ENCODE data around the gene ANGPTL3.
"Not testable (repeated sequence)": the region's sequence is repeated elsewhere in the genome, so short reads cannot be mapped to it uniquely, and the experiment has no call there.

The ANGPTL3 gene, protein sequence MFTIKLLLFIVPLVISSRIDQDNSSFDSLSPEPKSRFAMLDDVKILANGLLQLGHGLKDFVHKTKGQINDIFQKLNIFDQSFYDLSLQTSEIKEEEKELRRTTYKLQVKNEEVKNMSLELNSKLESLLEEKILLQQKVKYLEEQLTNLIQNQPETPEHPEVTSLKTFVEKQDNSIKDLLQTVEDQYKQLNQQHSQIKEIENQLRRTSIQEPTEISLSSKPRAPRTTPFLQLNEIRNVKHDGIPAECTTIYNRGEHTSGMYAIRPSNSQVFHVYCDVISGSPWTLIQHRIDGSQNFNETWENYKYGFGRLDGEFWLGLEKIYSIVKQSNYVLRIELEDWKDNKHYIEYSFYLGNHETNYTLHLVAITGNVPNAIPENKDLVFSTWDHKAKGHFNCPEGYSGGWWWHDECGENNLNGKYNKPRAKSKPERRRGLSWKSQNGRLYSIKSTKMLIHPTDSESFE
- total RNA-seq, result 0 reads per million in 3 donors

DNA sequence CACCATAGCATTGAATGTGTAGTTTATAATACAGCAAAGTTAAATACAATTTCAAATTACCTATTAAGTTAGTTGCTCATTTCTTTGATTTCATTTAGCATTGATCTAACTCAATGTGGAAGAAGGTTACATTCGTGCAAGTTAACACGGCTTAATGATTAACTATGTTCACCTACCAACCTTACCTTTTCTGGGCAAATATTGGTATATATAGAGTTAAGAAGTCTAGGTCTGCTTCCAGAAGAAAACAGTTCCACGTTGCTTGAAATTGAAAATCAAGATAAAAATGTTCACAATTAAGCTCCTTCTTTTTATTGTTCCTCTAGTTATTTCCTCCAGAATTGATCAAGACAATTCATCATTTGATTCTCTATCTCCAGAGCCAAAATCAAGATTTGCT lies at the start of gene ANGPTL3:
TSS of gene ANGPTL3 (plus strand) at position 240 of the 400 bp plus-strand sequence. CDS start at position 287, 47 bp downstream.
- no peaks in the 10 kb centered on the region for H3K9me3 ChIP-seq (ENCODE audit: control insufficient read depth, low read length)
- H3K4me3 ChIP-seq (ENCODE audit: insufficient read depth, low read depth, low read length, poor library complexity, severe bottlenecking), result no peak within 1 kb of the TSS
- no peak within 1 kb of the TSS for H3K27ac ChIP-seq (ENCODE audit: insufficient read depth, low read length, poor library complexity, severe bottlenecking)
- no peak for DNase-seq
- H3K27me3 ChIP-seq (replicated peaks; ENCODE audit: control insufficient read depth, insufficient read depth, low read length, poor library complexity, severe bottlenecking), result no peaks in the 10 kb centered on the region
- no peaks in the 10 kb centered on the region for H3K4me1 ChIP-seq (ENCODE audit: control insufficient read depth, insufficient read depth, low read length, poor library complexity, severe bottlenecking)
- no peaks in the 10 kb centered on the region for H3K36me3 ChIP-seq (ENCODE audit: control insufficient read depth, insufficient read depth, low read length)

DNA sequence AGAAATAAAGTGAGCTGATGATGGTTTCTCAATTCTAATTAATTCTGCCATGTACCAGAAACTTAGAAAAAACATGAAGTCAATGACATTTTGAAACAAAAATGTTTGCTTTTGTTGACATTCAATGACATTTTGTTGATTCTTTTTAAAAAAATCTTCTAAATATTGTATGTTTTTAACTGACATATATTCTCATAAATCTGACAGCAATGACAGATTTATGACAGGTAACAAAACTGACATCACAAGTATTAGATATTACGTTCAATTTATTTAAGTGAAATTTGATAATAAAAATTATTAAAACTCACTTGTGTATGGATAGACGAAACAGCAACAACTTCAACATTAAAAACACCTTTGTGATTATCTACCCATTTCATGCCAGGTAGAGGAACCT lies 36.0 kb upstream of the ANGPTL3 start:
- Histone ChIP-seq H3K9me3 (ENCODE audit: control insufficient read depth, low read length) (no peaks in the 10 kb centered on the region), H3K27me3 (replicated peaks; ENCODE audit: control insufficient read depth, insufficient read depth, low read length, poor library complexity, severe bottlenecking) (no peaks in the 10 kb centered on the region)

DNA sequence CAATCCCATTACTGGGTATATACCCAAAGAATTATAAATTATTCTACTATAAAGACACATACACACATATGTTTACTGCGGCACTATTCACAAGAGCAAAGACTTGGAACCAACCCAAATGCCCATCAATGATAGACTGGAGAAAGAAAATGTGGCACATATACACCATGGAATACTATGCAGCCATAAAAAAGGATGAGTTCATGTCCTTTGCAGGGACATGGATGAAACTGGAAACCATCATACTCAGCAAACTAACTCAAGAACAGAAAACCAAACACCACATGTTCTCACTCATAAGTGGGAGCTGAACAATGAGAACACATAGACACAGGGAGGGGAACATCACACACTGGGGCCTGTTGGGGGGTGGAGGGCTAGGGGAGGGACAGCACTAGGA lies 30.1 kb upstream of the ANGPTL3 start:
- H3K4me1 ChIP-seq (ENCODE audit: control insufficient read depth, insufficient read depth, low read length, poor library complexity, severe bottlenecking); H3K4me3 ChIP-seq (ENCODE audit: insufficient read depth, low read depth, low read length, poor library complexity, severe bottlenecking); H3K9me3 ChIP-seq (ENCODE audit: control insufficient read depth, low read length); H3K27me3 ChIP-seq (replicated peaks; ENCODE audit: control insufficient read depth, insufficient read depth, low read length, poor library complexity, severe bottlenecking); H3K27ac ChIP-seq (ENCODE audit: insufficient read depth, low read length, poor library complexity, severe bottlenecking); DNase-seq; H3K36me3 ChIP-seq (ENCODE audit: control insufficient read depth, insufficient read depth, low read length): not testable (repeated sequence)

More for the DNA sequence above, 36.0 kb upstream of the ANGPTL3 start:
- no peak overlapping the region for H3K27ac ChIP-seq (ENCODE audit: insufficient read depth, low read length, poor library complexity, severe bottlenecking)
- DNase-seq, result no peak
- H3K4me3 ChIP-seq (ENCODE audit: insufficient read depth, low read depth, low read length, poor library complexity, severe bottlenecking), result no peak overlapping the region
- H3K4me1 ChIP-seq (ENCODE audit: control insufficient read depth, insufficient read depth, low read length, poor library complexity, severe bottlenecking), result no peaks in the 10 kb centered on the region
- no peaks in the 10 kb centered on the region for H3K36me3 ChIP-seq (ENCODE audit: control insufficient read depth, insufficient read depth, low read length)

DNA sequence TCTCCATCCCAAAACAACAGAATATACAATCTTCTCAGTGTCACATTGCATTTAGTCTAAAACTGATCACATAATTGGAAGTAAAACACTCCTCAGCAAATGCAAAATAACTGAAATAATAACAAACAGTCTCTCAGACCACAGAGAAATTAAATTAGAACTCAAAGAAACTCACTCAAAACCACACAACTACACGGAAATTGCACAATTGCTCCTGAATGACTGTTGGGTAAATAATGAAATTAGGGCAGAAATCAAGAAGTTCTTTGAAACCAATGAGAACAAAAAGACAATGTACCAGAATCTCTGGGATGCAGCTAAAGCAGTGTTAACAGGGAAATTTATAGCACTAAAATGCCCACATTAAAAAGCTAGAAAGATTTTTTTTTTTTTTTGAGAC lies 29.4 kb upstream of the ANGPTL3 start:
- not testable (repeated sequence) for DNase-seq; H3K9me3 ChIP-seq (ENCODE audit: control insufficient read depth, low read length)

DNA sequence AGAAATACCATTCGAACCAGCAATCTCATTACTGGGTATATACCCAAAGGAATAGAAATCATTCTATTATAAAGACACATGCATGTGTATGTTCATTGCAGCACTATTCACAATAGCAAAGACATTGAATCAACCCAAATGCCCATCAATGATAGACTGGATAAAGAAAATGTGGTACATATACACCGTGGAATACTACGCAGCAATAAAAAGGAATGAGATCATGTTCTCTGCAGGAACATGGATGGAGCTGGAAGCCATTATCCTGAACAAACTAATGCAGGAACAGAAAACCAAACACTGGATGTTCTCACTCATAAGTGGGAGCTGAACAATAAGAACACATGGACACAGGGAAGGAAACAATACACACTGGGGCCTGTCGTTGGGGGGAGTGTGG lies 25.8 kb upstream of the ANGPTL3 start:
- H3K36me3 ChIP-seq (ENCODE audit: control insufficient read depth, insufficient read depth, low read length), result not testable (repeated sequence)

More for the DNA sequence above, 29.4 kb upstream of the ANGPTL3 start:
- H3K36me3 ChIP-seq (ENCODE audit: control insufficient read depth, insufficient read depth, low read length); H3K27ac ChIP-seq (ENCODE audit: insufficient read depth, low read length, poor library complexity, severe bottlenecking); H3K4me3 ChIP-seq (ENCODE audit: insufficient read depth, low read depth, low read length, poor library complexity, severe bottlenecking); H3K27me3 ChIP-seq (replicated peaks; ENCODE audit: control insufficient read depth, insufficient read depth, low read length, poor library complexity, severe bottlenecking); H3K4me1 ChIP-seq (ENCODE audit: control insufficient read depth, insufficient read depth, low read length, poor library complexity, severe bottlenecking): not testable (repeated sequence)

DNA sequence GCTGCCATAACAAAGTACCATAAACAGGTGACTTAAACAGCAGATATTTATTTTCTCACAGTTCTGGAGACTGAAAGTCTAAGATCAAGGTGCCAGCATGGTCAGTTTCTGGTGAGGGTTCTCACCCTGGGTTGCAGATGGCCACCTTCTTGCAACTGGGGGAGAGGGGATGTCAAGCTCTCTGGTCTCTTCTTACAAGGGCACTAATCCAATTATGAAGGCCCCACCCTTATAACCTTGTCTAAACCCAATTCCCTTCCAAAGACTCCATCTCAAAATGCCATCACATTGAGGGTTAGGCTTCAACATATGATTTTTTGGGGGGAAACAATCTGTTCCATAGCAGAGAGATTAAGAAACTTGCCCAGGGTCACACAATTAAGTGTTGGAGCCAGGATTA lies 24.8 kb upstream of the ANGPTL3 start:
- no peak overlapping the region for H3K27ac ChIP-seq (ENCODE audit: insufficient read depth, low read length, poor library complexity, severe bottlenecking)
- DNase-seq, result no peak
- H3K27me3 ChIP-seq (replicated peaks; ENCODE audit: control insufficient read depth, insufficient read depth, low read length, poor library complexity, severe bottlenecking), result no peaks in the 10 kb centered on the region
- no peaks in the 10 kb centered on the region for H3K4me1 ChIP-seq (ENCODE audit: control insufficient read depth, insufficient read depth, low read length, poor library complexity, severe bottlenecking)
- no peaks in the 10 kb centered on the region for H3K9me3 ChIP-seq (ENCODE audit: control insufficient read depth, low read length)
- no peak overlapping the region for H3K4me3 ChIP-seq (ENCODE audit: insufficient read depth, low read depth, low read length, poor library complexity, severe bottlenecking)
- no peaks in the 10 kb centered on the region for H3K36me3 ChIP-seq (ENCODE audit: control insufficient read depth, insufficient read depth, low read length)

More for the DNA sequence above, 25.8 kb upstream of the ANGPTL3 start:
- H3K9me3 ChIP-seq (ENCODE audit: control insufficient read depth, low read length); H3K27me3 ChIP-seq (replicated peaks; ENCODE audit: control insufficient read depth, insufficient read depth, low read length, poor library complexity, severe bottlenecking); H3K27ac ChIP-seq (ENCODE audit: insufficient read depth, low read length, poor library complexity, severe bottlenecking); DNase-seq; H3K4me1 ChIP-seq (ENCODE audit: control insufficient read depth, insufficient read depth, low read length, poor library complexity, severe bottlenecking); H3K4me3 ChIP-seq (ENCODE audit: insufficient read depth, low read depth, low read length, poor library complexity, severe bottlenecking): not testable (repeated sequence)

DNA sequence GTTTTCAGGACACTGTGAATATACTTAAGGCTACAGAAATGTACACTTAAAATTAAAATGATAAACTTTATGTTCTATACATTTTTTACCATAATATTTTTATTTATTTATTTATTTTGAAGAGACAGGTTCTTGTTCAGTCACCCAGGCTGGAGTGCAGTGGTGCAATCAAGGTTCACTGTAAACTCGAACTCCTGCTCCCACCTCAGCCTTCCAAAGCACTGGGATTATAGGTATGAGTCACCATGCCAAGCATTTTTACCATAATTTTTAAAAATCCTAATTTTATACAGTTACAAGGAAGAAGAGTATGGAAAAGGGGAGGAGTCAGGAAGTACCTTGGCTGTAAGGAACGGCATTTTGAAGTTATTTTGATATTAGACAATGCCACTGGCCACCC lies 23.6 kb upstream of the ANGPTL3 start:
- no peaks in the 10 kb centered on the region for H3K36me3 ChIP-seq (ENCODE audit: control insufficient read depth, insufficient read depth, low read length)
- H3K27ac ChIP-seq (ENCODE audit: insufficient read depth, low read length, poor library complexity, severe bottlenecking), result no peak overlapping the region
- DNase-seq, result no peak
- H3K27me3 ChIP-seq (replicated peaks; ENCODE audit: control insufficient read depth, insufficient read depth, low read length, poor library complexity, severe bottlenecking), result no peaks in the 10 kb centered on the region
- H3K9me3 ChIP-seq (ENCODE audit: control insufficient read depth, low read length), result no peaks in the 10 kb centered on the region
- no peak overlapping the region for H3K4me3 ChIP-seq (ENCODE audit: insufficient read depth, low read depth, low read length, poor library complexity, severe bottlenecking)
- H3K4me1 ChIP-seq (ENCODE audit: control insufficient read depth, insufficient read depth, low read length, poor library complexity, severe bottlenecking), result no peaks in the 10 kb centered on the region

DNA sequence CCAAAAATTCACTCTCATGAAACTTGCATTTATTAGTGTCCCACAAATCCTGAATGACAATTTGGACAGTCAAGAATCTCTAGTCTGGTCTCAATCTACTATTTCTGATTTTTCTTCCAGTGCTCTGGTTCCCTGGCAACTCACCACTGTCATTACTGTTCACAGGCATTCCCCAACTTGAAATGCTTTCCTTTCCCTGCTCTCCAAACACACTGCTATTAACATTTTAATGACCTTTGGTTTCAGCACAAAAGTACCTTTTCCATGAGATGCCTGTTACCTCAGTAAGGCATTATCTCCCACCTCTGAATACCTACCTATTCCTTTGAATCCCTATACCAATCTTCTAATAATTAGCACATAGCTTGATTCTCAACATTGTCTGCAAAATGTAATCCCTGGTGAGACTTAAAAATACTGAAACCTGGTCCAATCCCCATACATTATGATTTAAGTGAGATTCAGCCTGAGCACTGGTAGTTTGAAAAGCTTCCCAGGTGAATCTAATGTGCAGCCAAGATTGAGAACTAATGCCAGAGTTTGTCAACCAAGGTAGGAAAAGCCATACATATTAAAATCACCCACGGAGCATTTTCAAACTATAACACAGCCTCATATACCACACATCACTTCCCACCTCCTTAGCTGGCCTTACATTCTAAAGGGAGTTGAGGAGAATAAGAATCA lies 11.7 kb upstream of the ANGPTL3 start:
- Histone ChIP-seq H3K27ac (ENCODE audit: insufficient read depth, low read length, poor library complexity, severe bottlenecking) (no peak overlapping the region), H3K9me3 (ENCODE audit: control insufficient read depth, low read length) (no peaks in the 10 kb centered on the region), H3K36me3 (ENCODE audit: control insufficient read depth, insufficient read depth, low read length) (no peaks in the 10 kb centered on the region), H3K4me3 (ENCODE audit: insufficient read depth, low read depth, low read length, poor library complexity, severe bottlenecking) (no peak overlapping the region), H3K4me1 (ENCODE audit: control insufficient read depth, insufficient read depth, low read length, poor library complexity, severe bottlenecking) (no peaks in the 10 kb centered on the region), H3K27me3 (replicated peaks; ENCODE audit: control insufficient read depth, insufficient read depth, low read length, poor library complexity, severe bottlenecking) (no peaks in the 10 kb centered on the region)
- no peak for DNase-seq

DNA sequence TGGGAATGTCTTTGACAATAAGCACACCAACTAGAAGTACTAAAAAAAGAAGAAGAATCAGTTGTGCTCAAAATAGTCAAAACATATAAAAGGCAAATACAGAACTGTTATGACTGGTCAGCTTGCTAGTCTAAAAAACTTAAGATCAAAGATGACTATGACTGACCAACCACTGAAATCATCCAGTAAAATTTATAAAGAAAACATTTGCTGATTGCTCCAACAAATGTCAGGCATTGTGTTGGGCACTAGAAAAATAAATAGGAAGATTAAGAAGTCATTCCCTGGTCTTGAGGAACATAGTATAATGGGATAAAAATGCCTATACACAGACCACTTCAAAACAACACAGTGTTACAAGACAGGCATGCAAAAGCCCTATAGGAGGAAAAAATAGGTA lies 9.3 kb upstream of the ANGPTL3 start:
- no peak overlapping the region for H3K4me3 ChIP-seq (ENCODE audit: insufficient read depth, low read depth, low read length, poor library complexity, severe bottlenecking)
- H3K27me3 ChIP-seq (replicated peaks; ENCODE audit: control insufficient read depth, insufficient read depth, low read length, poor library complexity, severe bottlenecking), result no peaks in the 10 kb centered on the region
- H3K27ac ChIP-seq (ENCODE audit: insufficient read depth, low read length, poor library complexity, severe bottlenecking), result no peak overlapping the region
- H3K9me3 ChIP-seq (ENCODE audit: control insufficient read depth, low read length), result no peaks in the 10 kb centered on the region
- H3K4me1 ChIP-seq (ENCODE audit: control insufficient read depth, insufficient read depth, low read length, poor library complexity, severe bottlenecking), result no peaks in the 10 kb centered on the region
- H3K36me3 ChIP-seq (ENCODE audit: control insufficient read depth, insufficient read depth, low read length), result no peaks in the 10 kb centered on the region
- no peak for DNase-seq

DNA sequence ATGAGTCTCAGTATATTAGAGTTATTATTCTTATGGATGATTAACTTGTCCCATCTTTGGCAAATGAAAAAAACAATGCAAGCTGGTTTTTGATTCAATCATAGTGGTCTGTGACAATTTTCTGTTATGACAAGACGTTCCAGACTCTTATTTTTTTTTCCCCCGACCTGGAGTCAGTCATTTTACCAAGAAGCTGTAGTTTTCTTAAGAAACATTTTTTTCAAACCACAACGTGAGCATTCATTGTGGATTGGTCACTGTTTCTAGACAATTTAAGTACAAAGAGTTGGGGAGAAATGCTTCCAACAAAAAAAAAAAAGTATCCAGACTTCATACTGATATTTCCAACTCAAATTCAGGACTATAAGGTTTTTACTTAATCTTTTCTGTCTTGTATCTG lies 8.0 kb upstream of the ANGPTL3 start:
- H3K27me3 ChIP-seq (replicated peaks; ENCODE audit: control insufficient read depth, insufficient read depth, low read length, poor library complexity, severe bottlenecking), result no peaks in the 10 kb centered on the region
- no peaks in the 10 kb centered on the region for H3K9me3 ChIP-seq (ENCODE audit: control insufficient read depth, low read length)
- no peaks in the 10 kb centered on the region for H3K36me3 ChIP-seq (ENCODE audit: control insufficient read depth, insufficient read depth, low read length)
- no peak for DNase-seq
- H3K4me3 ChIP-seq (ENCODE audit: insufficient read depth, low read depth, low read length, poor library complexity, severe bottlenecking), result no peak overlapping the region
- H3K27ac ChIP-seq (ENCODE audit: insufficient read depth, low read length, poor library complexity, severe bottlenecking), result no peak overlapping the region
- no peaks in the 10 kb centered on the region for H3K4me1 ChIP-seq (ENCODE audit: control insufficient read depth, insufficient read depth, low read length, poor library complexity, severe bottlenecking)

All from effector memory CD4-positive, alpha-beta T cell (primary cell).